Adipocyte (in vitro differentiated cells): ENCODE results near the gene PARP3.

ENCODE experiments used
- DNase-seq: peaks from one replicate; pipeline ENCODE4 v3.0.0-alpha.2; 2015; ENCODE audit warnings: low read depth
- H3K27me3 ChIP-seq: replicated peaks from 2 replicates; pipeline ENCODE4 v1.7.0; 2013; ENCODE audit warnings: mild to moderate bottlenecking, low read length, moderate library complexity; ENCODE audit not compliant: control insufficient read depth, insufficient read depth
- H3K36me3 ChIP-seq: 2 replicates; pipeline ENCODE4 v1.7.0; 2013; ENCODE audit warnings: low read length, mild to moderate bottlenecking, moderate library complexity; ENCODE audit not compliant: control insufficient read depth, insufficient read depth, severe bottlenecking
- H3K4me1 ChIP-seq: 2 replicates; pipeline ENCODE4 v1.7.0; 2013; ENCODE audit warnings: mild to moderate bottlenecking, low read length, moderate library complexity; ENCODE audit not compliant: control insufficient read depth, insufficient read depth
- H3K4me3 ChIP-seq: 2 replicates; pipeline ENCODE4 v1.7.0; 2013; ENCODE audit warnings: mild to moderate bottlenecking, low read length, moderate library complexity
- H3K9ac ChIP-seq: 2 replicates; pipeline ENCODE4 v1.7.0; 2013; ENCODE audit warnings: mild to moderate bottlenecking, low read length, moderate library complexity
- H3K9me3 ChIP-seq: 2 replicates; pipeline ENCODE4 v1.7.0; 2013; ENCODE audit warnings: mild to moderate bottlenecking, low read length, moderate library complexity; ENCODE audit not compliant: control insufficient read depth

Gene PARP3

GRCh38 chr3:51995346-51996163 is 53.4 kb downstream of the PARP3 start, which contains the start of gene RPL29:
TSS of gene RPL29 (minus strand) at chr3:51995895. CDS start at chr3:51995461, 434 bp downstream.
- Histone ChIP-seq H3K36me3 (peaks cover 32% of the 10 kb centered on the region), H3K9ac (peak within 1 kb of the TSS; percentile 100), H3K4me3 (peak within 1 kb of the TSS; percentile 99), H3K27me3 (peaks cover 4% of the 10 kb centered on the region), H3K4me1 (peaks cover 24% of the 10 kb centered on the region), H3K9me3 (no peaks in the 10 kb centered on the region)
- DNase-seq: peak; percentile 98

GRCh38 chr3:51997172-51997571 is 55.0 kb downstream of the PARP3 start:
- no peak overlapping the region for H3K4me3 ChIP-seq
- H3K36me3 ChIP-seq: peaks cover 28% of the 10 kb centered on the region
- H3K9ac ChIP-seq: no peak overlapping the region
- DNase-seq: no peak
- peaks cover 9% of the 10 kb centered on the region for H3K27me3 ChIP-seq
- no peaks in the 10 kb centered on the region for H3K9me3 ChIP-seq
- H3K4me1 ChIP-seq: peaks cover 22% of the 10 kb centered on the region

- Histone ChIP-seq H3K36me3 (peaks cover 20% of the 10 kb centered on the region), H3K27me3 (peaks cover 13% of the 10 kb centered on the region), H3K9me3 (no peaks in the 10 kb centered on the region), H3K9ac (no peak overlapping the region), H3K4me1 (peaks cover 14% of the 10 kb centered on the region), H3K4me3 (no peak overlapping the region)
- no peak for DNase-seq
Measured at GRCh38 chr3:51997935-51998596, 55.9 kb downstream of the PARP3 start.
